HL-60/S4 treated with retinoic acid at 250 ng/mL for 4 days and 3 days (cell line): Measurements from ENCODE around the gene MAP1B.

Experiments used
- in situ Hi-C: fragments of 300-500 bp; cut with MboI; formaldehyde crosslinking; loops from 2 replicates; pipeline ENCODE4 v1.7.0; 2022; ENCODE audit warnings: low sequenced_read_pairs

Gene MAP1B

DNA sequence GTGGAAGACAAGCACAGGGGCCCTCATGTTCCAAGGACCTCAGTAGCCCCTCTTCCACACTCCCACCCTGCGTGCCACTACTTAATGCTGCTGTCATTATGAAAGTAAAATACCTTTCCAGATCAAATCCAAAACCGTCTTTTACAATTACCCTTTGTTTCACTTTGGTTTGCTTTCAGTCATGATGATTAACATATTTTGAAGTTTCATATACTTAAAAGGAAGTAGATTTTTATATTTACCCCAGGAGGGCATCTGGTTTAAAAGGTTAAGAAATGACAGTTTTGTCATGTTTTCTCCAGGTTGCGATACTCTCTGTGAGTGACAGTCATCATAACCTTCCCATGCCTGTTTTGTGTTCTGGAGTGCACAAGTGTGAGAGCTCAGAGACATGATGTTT, 13.5 kb upstream of the MAP1B start:
- in situ Hi-C loops: no loop called here

- in situ Hi-C loops: no loop called here
These were observed 10.6 kb upstream of the MAP1B start for GRCh38 chr5:72096602-72097188.

- in situ Hi-C loops: no loop called here
These were observed 5.4 kb upstream of the MAP1B start for GRCh38 chr5:72101828-72102227.

DNA sequence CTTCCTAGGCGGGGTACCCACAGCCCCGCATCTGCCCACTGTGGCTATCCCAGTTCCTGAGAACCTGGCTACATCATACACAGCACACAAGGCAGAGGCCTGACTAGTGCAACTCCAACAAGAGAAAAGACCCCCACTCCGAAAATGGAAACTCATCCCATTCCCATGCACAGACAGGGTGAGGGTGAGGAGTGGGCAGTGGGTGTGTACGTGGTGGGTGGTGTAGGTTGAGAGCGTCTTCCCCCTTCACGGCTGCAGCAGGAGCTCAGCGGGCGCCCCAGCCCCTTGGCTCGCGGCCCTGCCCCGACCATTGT, 501 bp upstream of the MAP1B start:
- in situ Hi-C loops: no loop called here

GRCh38 chr5:72107901-72108201, 576 bp downstream of the MAP1B start:
- in situ Hi-C loops: no loop called here

DNA sequence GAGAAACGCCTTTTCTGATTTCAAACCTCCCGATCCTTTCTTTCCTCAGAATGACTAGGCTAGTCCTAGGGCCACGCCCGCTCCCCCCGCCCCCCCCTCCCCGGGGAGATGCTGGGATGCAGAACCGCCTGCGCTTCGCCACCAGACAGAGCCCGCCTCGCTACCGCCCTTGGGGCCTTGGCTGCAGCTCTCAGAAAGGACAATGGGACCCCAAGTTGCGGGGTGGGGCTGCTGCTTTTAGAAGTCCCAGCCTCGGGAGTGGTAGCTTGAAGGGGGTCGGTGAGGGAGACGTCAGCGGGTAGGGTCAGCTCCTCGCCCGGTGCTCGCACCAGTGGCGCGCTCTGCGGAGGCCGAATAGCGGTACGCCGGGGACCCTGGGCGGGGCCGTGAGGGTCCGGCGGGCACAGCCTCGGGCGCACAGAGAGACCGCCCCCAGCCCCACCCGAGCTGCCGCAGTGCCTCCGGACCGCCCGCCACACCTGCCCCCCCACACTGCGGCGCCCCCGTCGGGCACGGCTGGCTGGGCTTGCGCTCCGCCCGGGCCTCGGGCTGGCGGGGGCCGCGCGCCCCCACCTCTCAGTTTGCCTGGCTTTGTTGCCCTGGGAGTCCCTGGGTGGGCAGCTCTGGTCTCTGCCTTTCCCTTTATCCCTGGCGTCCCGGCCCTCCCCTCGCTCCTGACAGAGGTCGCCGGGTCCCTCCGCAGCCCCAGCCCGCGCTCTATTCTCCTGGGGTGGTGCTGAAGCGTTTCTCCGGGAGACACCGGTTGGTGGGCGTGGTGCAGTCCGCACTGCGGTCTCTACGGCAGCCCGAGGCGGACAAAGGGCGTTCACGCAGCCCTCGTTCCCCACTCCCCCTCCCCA, 1.2 kb downstream of the MAP1B start:
- in situ Hi-C loops: no loop called here

DNA sequence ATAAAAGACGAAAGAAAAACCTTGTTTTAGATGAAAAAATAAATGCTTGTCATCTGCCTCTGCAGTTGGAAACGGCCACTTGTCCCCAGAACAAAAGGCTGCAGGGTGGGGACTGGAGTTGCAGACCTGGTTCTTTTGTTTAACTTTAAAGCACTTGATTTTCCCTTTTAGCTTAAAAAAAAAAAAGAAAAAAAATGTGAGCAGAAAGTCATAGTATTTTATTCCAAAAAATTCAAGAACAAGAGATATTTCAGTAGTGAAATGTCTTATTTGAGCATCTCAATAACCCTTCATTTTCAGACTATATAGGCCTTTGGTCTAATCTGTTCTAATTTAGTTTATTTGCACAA, 1.8 kb downstream of the MAP1B start:
- in situ Hi-C loops: no loop called here

- in situ Hi-C loops: no loop called here
These were observed 2.4 kb downstream of the MAP1B start for GRCh38 chr5:72109625-72110024.

GRCh38 chr5:72110394-72111013, 3.2 kb downstream of the MAP1B start:
- in situ Hi-C loops: no loop called here

DNA sequence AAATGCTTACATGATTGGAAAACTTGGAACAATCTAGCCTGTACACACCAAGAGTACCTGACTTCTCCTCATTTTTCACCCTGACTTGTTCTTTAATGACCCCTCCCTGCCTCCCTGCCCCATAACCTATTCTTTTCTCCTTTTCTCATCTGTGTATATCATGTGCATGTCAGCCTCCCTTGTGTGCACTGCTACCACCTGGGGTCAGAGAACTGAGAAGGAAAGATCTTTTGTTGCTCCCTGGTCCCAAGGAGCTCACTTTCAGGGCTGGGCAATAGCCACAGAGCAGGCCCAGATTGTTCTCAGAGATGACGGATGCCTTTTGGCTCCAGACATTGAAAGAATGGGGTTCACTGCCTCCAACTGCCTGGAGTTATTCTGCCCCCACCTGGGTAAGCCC, 5.1 kb downstream of the MAP1B start:
- in situ Hi-C loops: no loop called here

DNA sequence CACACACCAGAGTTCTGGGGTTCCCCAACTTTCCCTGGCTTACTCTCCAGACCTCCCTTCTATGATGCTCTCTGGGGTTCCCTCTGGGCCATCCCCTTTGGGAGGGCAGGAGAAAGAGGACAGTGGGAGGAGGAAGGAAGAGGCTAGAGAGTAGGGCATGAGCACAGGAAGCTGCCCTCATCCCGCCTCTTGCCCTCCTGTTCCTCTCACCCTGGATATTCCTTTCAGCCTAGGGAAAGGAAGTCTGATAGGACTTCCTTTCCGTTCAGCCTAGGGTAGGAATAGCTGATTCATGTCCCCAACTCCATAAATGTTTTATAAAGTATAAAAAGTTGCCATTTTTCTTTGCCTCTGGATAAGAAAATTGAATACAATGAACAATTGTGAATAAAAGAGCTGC, 7.4 kb downstream of the MAP1B start:
- in situ Hi-C loops: no loop called here

DNA sequence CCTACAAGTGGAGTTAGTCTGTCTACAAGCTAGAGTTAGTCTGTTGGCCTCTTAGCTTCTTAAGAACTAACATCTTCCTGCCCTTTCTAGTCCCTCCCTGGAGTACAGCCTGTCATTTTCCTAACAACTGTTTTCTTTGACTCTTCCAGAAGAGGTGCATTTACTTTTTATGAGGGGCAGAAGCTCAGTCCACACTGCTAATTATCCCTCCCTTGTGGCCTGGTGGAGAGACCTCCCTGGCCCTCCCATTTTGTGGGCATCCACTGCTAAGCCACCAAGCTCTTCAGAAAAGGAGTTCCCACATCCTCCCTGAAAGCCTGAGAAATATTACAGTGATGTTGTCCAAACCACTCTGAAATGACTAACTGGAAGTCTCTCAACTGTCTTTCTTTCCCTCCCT, 8.0 kb downstream of the MAP1B start:
- in situ Hi-C loops: no loop called here

DNA sequence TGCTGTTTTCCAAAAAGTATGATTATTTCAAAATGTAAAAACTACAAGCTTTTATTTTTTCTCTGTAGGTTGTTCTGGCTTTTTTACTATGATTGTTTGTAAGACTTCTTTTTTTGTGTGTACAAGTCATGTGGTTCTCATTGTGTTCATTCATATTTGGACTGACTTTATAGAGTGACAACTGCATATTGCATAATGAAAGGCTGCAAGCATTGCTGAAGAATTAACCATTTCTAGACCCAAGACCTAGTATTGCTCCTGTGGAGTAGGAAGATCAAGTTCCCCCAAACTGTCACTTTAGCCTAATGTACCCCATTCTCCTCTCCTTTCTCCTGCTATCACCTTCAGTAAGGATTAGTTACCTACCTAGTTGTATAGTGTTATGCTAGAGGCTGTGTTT, 10.0 kb downstream of the MAP1B start:
- in situ Hi-C loops: no loop called here

- in situ Hi-C loops: no loop called here
These were observed 13.9 kb downstream of the MAP1B start for GRCh38 chr5:72121052-72121779.

DNA sequence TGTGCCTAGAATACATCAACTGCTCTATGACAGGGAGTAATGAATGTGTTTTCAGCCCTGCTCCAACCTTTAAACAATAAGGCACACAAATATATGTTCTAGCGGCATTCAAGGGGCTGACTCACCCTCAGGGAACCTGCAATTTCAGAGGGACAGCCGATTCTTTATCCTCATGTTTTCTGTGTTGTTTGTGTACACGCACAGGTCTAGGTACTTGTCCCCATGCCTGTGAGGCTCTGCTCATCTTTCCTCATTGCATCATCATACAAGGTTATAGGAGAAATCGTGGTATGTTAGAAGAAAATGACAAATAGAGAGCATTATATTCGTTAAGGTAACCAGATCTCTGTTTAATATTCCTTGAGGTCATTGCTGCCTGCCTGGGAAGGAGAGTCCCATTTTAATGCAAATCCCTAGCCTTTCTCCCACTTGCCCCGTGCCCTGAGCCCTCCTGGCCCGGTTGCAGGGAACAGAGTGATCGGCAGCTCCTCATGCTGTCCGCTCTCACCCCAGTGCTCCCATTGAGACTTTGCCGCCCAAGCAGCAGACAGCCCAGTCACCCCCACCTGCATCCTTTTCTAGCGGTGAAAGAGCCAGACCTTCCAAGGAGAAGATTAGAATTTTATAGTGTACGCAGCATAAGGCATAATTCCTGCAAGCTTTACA, 14.6 kb downstream of the MAP1B start:
- in situ Hi-C loops: no loop called here

DNA sequence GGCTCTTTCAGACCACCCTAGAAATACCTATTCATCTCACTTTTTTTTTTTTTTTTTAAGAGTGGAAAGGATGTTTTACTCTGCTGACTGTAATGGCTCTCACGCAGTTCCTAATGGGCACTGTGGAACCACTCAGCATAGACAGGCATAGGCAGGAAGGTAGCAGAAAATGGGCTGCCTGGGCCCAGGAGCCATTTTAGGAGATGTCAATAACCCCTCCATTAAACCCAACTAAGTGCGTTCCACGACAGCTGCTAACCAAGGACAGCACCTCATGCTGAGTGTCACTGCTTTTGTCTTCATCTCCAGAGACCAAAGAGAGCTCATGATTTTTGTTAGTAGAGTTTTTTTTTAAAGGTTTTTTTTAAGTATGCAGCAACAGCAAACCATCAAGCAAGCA, 15.3 kb downstream of the MAP1B start:
- in situ Hi-C loops: no loop called here

DNA sequence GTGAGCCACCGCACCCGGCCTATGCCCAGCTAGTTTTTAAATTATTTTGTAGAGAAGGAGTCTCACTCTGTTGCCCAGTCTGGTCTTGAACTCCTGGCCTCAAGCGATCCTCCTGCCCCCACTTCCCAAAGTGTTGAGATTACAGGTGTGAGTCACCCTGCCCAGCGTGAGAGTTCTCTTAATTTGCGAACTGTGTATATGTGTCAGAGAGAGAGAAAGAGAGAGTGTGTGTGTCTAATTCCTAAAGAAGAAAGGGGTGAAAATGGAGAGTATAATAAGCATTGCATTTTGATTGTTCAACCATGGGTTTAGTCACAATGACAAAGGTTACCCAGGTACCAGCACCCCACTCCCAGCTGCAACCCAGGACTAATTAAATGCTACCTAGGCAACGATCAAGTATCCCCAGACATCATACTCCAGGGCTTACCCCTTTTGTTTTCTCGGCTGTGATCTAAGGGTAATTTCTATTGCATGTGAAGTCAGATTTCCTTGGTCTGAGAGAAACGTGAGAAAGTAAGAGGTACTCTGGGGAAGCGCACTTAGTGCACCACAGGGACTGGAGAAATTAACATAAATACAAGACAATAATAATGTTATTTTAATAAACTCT, 16.6 kb downstream of the MAP1B start:
- in situ Hi-C loops: no loop called here

DNA sequence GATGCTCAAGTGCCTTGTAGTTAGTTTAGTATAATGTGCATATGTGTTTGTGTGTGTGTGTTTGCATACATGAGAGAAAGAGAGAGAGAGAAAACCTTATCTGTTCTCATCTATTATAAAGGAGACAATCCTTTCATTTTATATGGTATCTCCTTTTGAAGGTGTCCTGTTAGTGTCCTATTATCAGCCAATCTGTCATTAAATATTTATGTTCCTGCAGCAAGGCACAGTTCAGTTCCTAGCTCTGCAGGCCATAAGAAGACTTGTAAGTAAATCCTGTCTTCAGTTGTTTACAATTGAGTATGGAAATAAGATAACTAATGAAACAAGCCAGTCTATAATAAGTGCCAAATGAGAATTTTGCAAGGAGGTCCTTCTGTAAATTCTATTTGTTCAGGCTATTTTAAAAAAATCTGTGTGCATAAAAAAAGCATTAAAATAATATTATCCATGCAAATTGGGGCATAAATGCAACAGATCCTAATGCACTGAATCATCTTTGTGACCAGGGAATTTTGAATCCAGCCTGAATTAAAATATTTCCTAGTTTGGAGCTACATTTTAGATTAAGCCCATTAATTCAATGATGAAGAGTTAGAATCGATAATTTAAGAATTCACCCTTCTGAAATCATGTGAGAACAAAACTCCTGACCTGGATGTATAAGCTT, 18.1 kb downstream of the MAP1B start:
- in situ Hi-C loops: no loop called here

DNA sequence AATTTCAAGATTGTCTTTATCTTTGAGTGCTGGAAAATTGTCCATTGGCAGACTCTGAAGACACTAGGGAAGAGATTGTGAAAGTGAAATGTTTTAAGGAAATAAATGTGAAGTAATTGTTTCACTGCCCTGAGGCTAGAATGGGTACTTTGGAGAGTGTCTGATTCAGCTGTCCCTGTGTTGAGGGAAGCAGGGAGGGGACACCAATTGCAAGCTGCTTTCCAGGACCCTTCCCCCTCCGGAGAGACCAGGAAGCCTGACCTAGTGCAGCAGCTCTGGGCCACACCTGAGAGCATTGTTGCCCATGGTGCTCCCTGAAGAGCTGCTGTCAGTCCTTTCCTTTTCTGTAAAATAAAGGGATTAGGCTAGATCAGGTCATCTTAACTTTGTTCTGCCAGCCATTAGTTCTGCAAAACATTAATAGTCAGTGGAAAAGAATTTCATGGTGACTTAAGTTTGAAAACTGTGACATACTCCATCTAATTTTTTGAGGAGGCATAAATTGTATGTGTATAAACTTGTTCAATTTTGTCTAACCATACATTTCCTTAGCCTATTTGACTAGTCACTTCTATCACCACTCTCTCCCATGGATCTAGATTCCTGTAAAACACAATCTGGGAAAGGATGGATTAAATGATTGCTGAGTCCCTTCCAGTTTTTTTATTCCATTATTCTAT, 18.8 kb downstream of the MAP1B start:
- in situ Hi-C loops: no loop called here

DNA sequence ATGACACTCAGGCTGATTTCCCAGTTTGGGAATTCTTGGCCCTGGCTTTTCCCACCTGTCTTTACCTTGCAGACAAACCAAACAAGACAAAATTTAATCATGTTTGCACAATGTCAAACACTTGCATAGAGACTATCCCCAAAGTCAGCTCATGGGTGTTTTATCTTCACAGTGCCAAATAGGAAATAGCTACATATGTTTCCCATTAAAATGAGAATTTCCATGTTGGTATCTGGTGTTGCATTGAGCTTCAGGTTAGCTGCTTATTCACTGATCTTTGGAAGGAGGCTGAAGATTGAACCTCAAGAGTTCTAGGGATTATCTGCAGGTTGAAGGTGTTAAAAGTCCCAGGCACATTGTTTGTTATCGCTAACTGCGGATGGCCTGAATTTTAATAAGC, 19.5 kb downstream of the MAP1B start:
- in situ Hi-C loops: no loop called here
